K562 (cell line): ENCODE measurements around the gene SLC22A9. TPM values are rescaled to one million over a fixed set of nuclear protein-coding genes. Genes with fewer than 3 reads are reported as not detected.

Experiments
- ATAC-seq: fragments of 200-7000 bp; cut with Tn5 transposase; 3 replicates; pipeline ENCODE4 v1.9.1; 2020; ENCODE audit warnings: moderate library complexity
- BruUV-seq: library from RNA; stranded (reverse); fragments of 400-500 nt; replicated peaks from 2 replicates; lab custom pipeline; 2021; lab: Mats Ljungman, UMichigan
- CTCF ChIA-PET: fragments of 300-600 bp; formaldehyde crosslinking; extraction: SDS; loops from one replicate; lab custom pipeline; 2021; ENCODE audit warnings: low intra/inter-chr PET ratio; lab: Yijun Ruan, JAX
- POLR2A ChIA-PET: fragments of 300-600, 350-650 bp; sonication (Branson Sonifier 250); formaldehyde crosslinking; extraction: SDS; loops from one replicate; lab custom pipeline; 2021; ENCODE audit warnings: antibody characterized with exemption, inconsistent platforms; lab: Yijun Ruan, JAX
- DNase-seq, 4 experiments: peaks; one replicate each; pipeline versions ENCODE4 v3.0.0 to v3.0.0-alpha.2; 2011 to 2018; ENCODE audit warnings: low spot score in 3 of 4, mixed read lengths in 3 of 4; ENCODE audit errors: extremely low read depth in 1 of 4
- FAIRE-seq: peaks from 2 replicates; lab custom pipeline; 2011; peaks lifted over from hg19 to GRCh38; lab: Jason Lieb, UNC
- H2AFZ ChIP-seq: 2 replicates; pipeline ENCODE4 v1.6.0; 2011; ENCODE audit warnings: low read depth, low read length, control low read depth, inconsistent platforms
- H3K27ac ChIP-seq: fragments of 200-600 bp; 3 replicates; pipeline ENCODE4 v1.8.0; 2011; ENCODE audit warnings: low read depth, mild to moderate bottlenecking, control low read depth, inconsistent platforms, low read length, moderate library complexity, mixed read lengths; ENCODE audit errors: extremely low read depth
- H3K27me3 ChIP-seq, 2 experiments: fragments of 300-600 bp in 1 of 2; 2 replicates in 1 of 2; 3 replicates in 1 of 2; pipeline versions ENCODE4 v1.6.0 to v1.8.0; 2011; ENCODE audit warnings: inconsistent platforms in 2 of 2, low read length in 2 of 2, mild to moderate bottlenecking in 1 of 2, mixed read lengths in 1 of 2, moderate library complexity in 1 of 2; ENCODE audit not compliant: control insufficient read depth in 2 of 2, insufficient read depth in 2 of 2
- H3K36me3 ChIP-seq: fragments of 300-600 bp; 3 replicates; pipeline ENCODE4 v1.8.0; 2011; ENCODE audit warnings: mild to moderate bottlenecking, low read length, inconsistent platforms; ENCODE audit not compliant: control insufficient read depth, insufficient read depth
- H3K4me1 ChIP-seq, 2 experiments: fragments of 200-600 bp in 1 of 2; replicated peaks in 1 of 2; 2 replicates in 1 of 2; 3 replicates in 1 of 2; pipeline versions ENCODE4 v1.5.1 to v1.8.0; 2011; ENCODE audit warnings: inconsistent platforms in 2 of 2, low read length in 2 of 2, mild to moderate bottlenecking in 1 of 2, mixed read lengths in 1 of 2, moderate library complexity in 1 of 2; ENCODE audit not compliant: control insufficient read depth in 2 of 2, insufficient read depth in 2 of 2
- H3K4me2 ChIP-seq: 2 replicates; pipeline ENCODE4 v1.6.1; 2011; ENCODE audit warnings: low read length, control low read depth, inconsistent platforms, mixed read lengths; ENCODE audit not compliant: insufficient read depth
- H3K4me3 ChIP-seq: fragments of 200-600 bp; sonication (generic), shearing (Covaris generic); 2 replicates; pipeline ENCODE4 v1.5.1; 2016; ENCODE audit warnings: control low read depth, inconsistent platforms
- H3K79me2 ChIP-seq: fragments of 200-600 bp; 3 replicates; pipeline ENCODE4 v1.8.0; 2011; ENCODE audit warnings: low read length, inconsistent platforms; ENCODE audit not compliant: control insufficient read depth, insufficient read depth
- H3K9ac ChIP-seq, 2 experiments: 2 replicates each; pipeline versions ENCODE4 v1.6.0 to v1.6.1; 2011; ENCODE audit warnings: low read depth in 2 of 2, low read length in 2 of 2, control low read depth in 1 of 2, inconsistent platforms in 1 of 2, mild to moderate bottlenecking in 1 of 2, mixed read lengths in 1 of 2; ENCODE audit not compliant: insufficient read depth in 1 of 2
- H3K9me1 ChIP-seq: one replicate; pipeline ENCODE4 v1.6.0; 2011; ENCODE audit warnings: inconsistent platforms, mild to moderate bottlenecking, low read length, moderate library complexity; ENCODE audit not compliant: control insufficient read depth, insufficient read depth
- H3K9me3 ChIP-seq: replicated peaks from 2 replicates; pipeline ENCODE4 v1.5.1; 2011; ENCODE audit warnings: low read depth, low read length, inconsistent platforms; ENCODE audit not compliant: control insufficient read depth, insufficient read depth
- H4K20me1 ChIP-seq: replicated peaks from 2 replicates; pipeline ENCODE4 v1.6.1; 2011; ENCODE audit warnings: low read length, inconsistent platforms, mixed read lengths; ENCODE audit not compliant: control insufficient read depth, insufficient read depth
- ARNT ChIP-seq, 2 experiments: fragments of 450-650 bp; IDR thresholded peaks; 2 replicates each; pipeline ENCODE4 v1.6.1; 2016; ENCODE audit warnings: mild to moderate bottlenecking in 1 of 2
- CBFB ChIP-seq: sonication (generic); formaldehyde crosslinking; IDR thresholded peaks from 2 replicates; pipeline ENCODE4 v1.4.0; 2020; ENCODE audit warnings: mild to moderate bottlenecking, missing genetic modification reagents
- EWSR1 ChIP-seq: fragments of 450-650 bp; IDR thresholded peaks from 2 replicates; pipeline ENCODE4 v1.6.1; 2018; ENCODE audit warnings: borderline replicate concordance, mild to moderate bottlenecking, low read depth, moderate library complexity; ENCODE audit not compliant: partially characterized antibody
- NCOA4 ChIP-seq: fragments of 450-650 bp; IDR thresholded peaks from 2 replicates; pipeline ENCODE4 v1.6.1; 2018; ENCODE audit warnings: mild to moderate bottlenecking; ENCODE audit not compliant: partially characterized antibody
- SIX5 ChIP-seq, 2 experiments: IDR thresholded peaks; 2 replicates each; pipeline ENCODE4 v1.6.1; 2011; ENCODE audit warnings: low read length in 2 of 2, borderline replicate concordance in 1 of 2, low read depth in 1 of 2, mild to moderate bottlenecking in 1 of 2, moderate library complexity in 1 of 2; ENCODE audit not compliant: insufficient read depth in 1 of 2
- SMARCB1 ChIP-seq: IDR thresholded peaks from 2 replicates; pipeline ENCODE4 v1.6.1; 2011; ENCODE audit warnings: improper control_type of control experiment, low read depth; ENCODE audit not compliant: insufficient read length
- SUPT5H ChIP-seq: fragments of 450-650 bp; IDR thresholded peaks from 2 replicates; pipeline ENCODE4 v1.6.1; 2016
- ZBTB17 ChIP-seq: fragments of 450-650 bp; formaldehyde crosslinking; IDR thresholded peaks from 2 replicates; pipeline ENCODE4 v1.4.0; 2020; ENCODE audit warnings: mild to moderate bottlenecking
- ZC3H11A ChIP-seq: IDR thresholded peaks from 2 replicates; pipeline ENCODE4 v1.6.1; 2012; ENCODE audit warnings: low read depth, low read length, improper control_type of control experiment
- ZFP30 ChIP-seq: fragments of 250-450 bp; sonication (Bioruptor Pico); IDR thresholded peaks from 2 replicates; pipeline ENCODE4 v1.8.0; 2022; ENCODE audit warnings: moderate library complexity, mild to moderate bottlenecking, inconsistent platforms, borderline replicate concordance
- ZNF24 ChIP-seq: fragments of 450-650 bp; IDR thresholded peaks from 2 replicates; pipeline ENCODE4 v1.6.1; 2016
- ZNF41 ChIP-seq: fragments of 250-450 bp; sonication (Bioruptor Pico); conservative IDR thresholded peaks from 2 replicates; pipeline ENCODE4 v1.4.0; 2020; ENCODE audit warnings: mild to moderate bottlenecking
- ZNF444 ChIP-seq: fragments of 250-450 bp; sonication (Bioruptor Pico); IDR thresholded peaks from 2 replicates; pipeline ENCODE4 v1.4.0; 2020; ENCODE audit warnings: mild to moderate bottlenecking, moderate library complexity
- ZNF586 ChIP-seq: fragments of 450-650 bp; formaldehyde crosslinking; conservative IDR thresholded peaks from 2 replicates; pipeline ENCODE4 v1.4.0; 2020; ENCODE audit warnings: mild to moderate bottlenecking, moderate library complexity
- ZSCAN29 ChIP-seq: fragments of 450-650 bp; IDR thresholded peaks from 2 replicates; pipeline ENCODE4 v1.6.1; 2017
- ZZZ3 ChIP-seq: fragments of 450-650 bp; IDR thresholded peaks from 2 replicates; pipeline ENCODE4 v1.6.1; 2016; ENCODE audit warnings: antibody characterized with exemption, mild to moderate bottlenecking, moderate library complexity
- WGBS: fragments of 100-300 bp; shearing (Covaris generic); methylation state at CpG from one replicate; pipeline ENCODE4 v1.1.6; 2016; ENCODE audit warnings: low coverage, mixed read lengths; ENCODE audit not compliant: insufficient coverage; ENCODE audit errors: missing lambda C conversion rate; 5-methylcytosine and 5-hydroxymethylcytosine counted together
- in situ Hi-C: fragments of 300-500 bp; cut with MboI; formaldehyde crosslinking; loops from 4 replicates; pipeline ENCODE4 v1.15.0; 2018; ENCODE audit warnings: inconsistent platforms, mixed read lengths
- intact Hi-C: fragments of 100-400 bp; cut with micrococcal nuclease; formaldehyde crosslinking; loops from 2 replicates; pipeline ENCODE4 v1.14.2; 2022
- polyA plus RNA-seq, 8 experiments: library from polyadenylated mRNA; depleted of rRNA in 4 of 8; stranded (reverse) in 5 of 8; unstranded in 3 of 8; fragments of >200 nt; fragmentation: Nextera tagmentation in 2 of 8; fragmentation: Illumina TruSeq in 1 of 8; extraction: Ambion mirVana in 2 of 8; extraction: Trizol in 1 of 8; gene quantifications; 2 replicates each; pipeline versions ENCODE4 v1.2.1 to v1.2.3, GENCODE V29; 2011 to 2014; ENCODE audit warnings: inconsistent platforms in 1 of 8, missing spikeins in 1 of 8
- total RNA-seq, 7 experiments: library from RNA; depleted of rRNA in 6 of 7; stranded (reverse); fragments of >200 nt in 6 of 7; fragmentation: Illumina TruSeq in 2 of 7; extraction: Trizol in 2 of 7; gene quantifications; 2 replicates each; pipeline versions ENCODE4 v1.2.1 to v1.2.3, GENCODE V29; 2011 to 2021; ENCODE audit warnings: low replicate concordance in 1 of 7
- TF ChIP-seq, protein P1 (sequence below), 2 experiments: fragments of 450-650 bp in 1 of 2; sonication (generic) in 1 of 2; formaldehyde crosslinking in 1 of 2; IDR thresholded peaks; 2 replicates each; pipeline versions ENCODE4 v1.7.1 to v1.9.0; 2016 to 2022; ENCODE audit warnings: inconsistent platforms in 1 of 2, mild to moderate bottlenecking in 1 of 2, missing genetic modification reagents in 1 of 2

Gene SLC22A9
- total and polyA plus RNA-seq, 9 of the 15 experiments (the other 6 are each of a cell fraction or from before 2014, with no cell fraction given) = not detected

DNA sequence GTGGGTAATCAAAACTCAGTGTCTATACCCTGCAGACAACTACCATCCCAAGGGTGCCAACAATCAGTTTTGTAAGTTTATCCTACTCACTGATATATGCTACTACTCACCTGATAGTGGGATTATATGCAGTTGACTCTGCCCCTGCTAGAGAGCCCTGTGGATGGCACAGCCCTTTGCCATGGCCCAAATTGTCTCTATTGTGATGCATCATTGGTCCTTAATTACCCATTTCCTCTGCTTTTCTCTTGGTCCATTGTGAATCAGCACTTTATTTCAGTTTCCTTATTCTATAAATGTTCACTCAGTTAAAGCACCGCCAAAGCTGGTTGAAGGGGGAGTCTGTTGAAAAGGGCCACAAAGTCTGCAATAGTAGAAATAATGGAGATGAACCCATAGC is 79.1 kb downstream of the SLC22A9 start:
- H3K4me1 ChIP-seq = no peaks in the 10 kb centered on the region
- H3K79me2 ChIP-seq = no peaks in the 10 kb centered on the region
- in situ Hi-C loops = no loop called here
- H3K27me3 ChIP-seq = peaks cover 3 to 5% of the 10 kb centered on the region in 2 experiments; a peak in 3 of 5 replicates
- no peak overlapping the region for H3K4me2 ChIP-seq
- no peak overlapping the region for H3K4me3 ChIP-seq
- no peaks in the 10 kb centered on the region for H3K9me3 ChIP-seq
- no peak for ATAC-seq
- no TSS peak for BruUV-seq
- no peak for FAIRE-seq
- H3K36me3 ChIP-seq = no peaks in the 10 kb centered on the region
- no peaks in the 10 kb centered on the region for H4K20me1 ChIP-seq
- 10% methylated on average over 1 of the region's 1 CpG for WGBS
- no peak overlapping the region for H3K9ac ChIP-seq
- H3K9me1 ChIP-seq = no peaks in the 10 kb centered on the region
- no peak for DNase-seq
- intact Hi-C loops = no loop called here
- ChIA-PET CTCF (no interaction called here), POLR2A (no interaction called here)
- H2AFZ ChIP-seq = no peak overlapping the region
- H3K27ac ChIP-seq = no peak overlapping the region
- TF ChIP-seq ZC3H11A = no peak
- no peak for TF ChIP-seq CBFB
- no peak for TF ChIP-seq SMARCB1
- no peak for TF ChIP-seq NCOA4
- TF ChIP-seq SIX5 (IDR thresholded peaks at IDR 0.05; ENCODE audit: borderline replicate concordance in 1 of 2, insufficient read depth in 1 of 2, low read depth in 1 of 2, low read length in 2 of 2) = no peak
- TF ChIP-seq ZBTB17 = no peak
- TF ChIP-seq EWSR1 = no peak
- TF ChIP-seq ZNF41 = no peak
- TF ChIP-seq ARNT (IDR thresholded peaks at IDR 0.05) = no peak
- no peak for TF ChIP-seq ZZZ3
- TF ChIP-seq, protein P1, sequence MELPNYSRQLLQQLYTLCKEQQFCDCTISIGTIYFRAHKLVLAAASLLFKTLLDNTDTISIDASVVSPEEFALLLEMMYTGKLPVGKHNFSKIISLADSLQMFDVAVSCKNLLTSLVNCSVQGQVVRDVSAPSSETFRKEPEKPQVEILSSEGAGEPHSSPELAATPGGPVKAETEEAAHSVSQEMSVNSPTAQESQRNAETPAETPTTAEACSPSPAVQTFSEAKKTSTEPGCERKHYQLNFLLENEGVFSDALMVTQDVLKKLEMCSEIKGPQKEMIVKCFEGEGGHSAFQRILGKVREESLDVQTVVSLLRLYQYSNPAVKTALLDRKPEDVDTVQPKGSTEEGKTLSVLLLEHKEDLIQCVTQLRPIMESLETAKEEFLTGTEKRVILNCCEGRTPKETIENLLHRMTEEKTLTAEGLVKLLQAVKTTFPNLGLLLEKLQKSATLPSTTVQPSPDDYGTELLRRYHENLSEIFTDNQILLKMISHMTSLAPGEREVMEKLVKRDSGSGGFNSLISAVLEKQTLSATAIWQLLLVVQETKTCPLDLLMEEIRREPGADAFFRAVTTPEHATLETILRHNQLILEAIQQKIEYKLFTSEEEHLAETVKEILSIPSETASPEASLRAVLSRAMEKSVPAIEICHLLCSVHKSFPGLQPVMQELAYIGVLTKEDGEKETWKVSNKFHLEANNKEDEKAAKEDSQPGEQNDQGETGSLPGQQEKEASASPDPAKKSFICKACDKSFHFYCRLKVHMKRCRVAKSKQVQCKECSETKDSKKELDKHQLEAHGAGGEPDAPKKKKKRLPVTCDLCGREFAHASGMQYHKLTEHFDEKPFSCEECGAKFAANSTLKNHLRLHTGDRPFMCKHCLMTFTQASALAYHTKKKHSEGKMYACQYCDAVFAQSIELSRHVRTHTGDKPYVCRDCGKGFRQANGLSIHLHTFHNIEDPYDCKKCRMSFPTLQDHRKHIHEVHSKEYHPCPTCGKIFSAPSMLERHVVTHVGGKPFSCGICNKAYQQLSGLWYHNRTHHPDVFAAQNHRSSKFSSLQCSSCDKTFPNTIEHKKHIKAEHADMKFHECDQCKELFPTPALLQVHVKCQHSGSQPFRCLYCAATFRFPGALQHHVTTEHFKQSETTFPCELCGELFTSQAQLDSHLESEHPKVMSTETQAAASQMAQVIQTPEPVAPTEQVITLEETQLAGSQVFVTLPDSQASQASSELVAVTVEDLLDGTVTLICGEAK (IDR thresholded peaks at IDR 0.05) = no peak
- TF ChIP-seq, protein P1 (CRISPR knock-in tag; IDR thresholded peaks at IDR 0.05) = no peak
- TF ChIP-seq ZSCAN29 = no peak
- no peak for TF ChIP-seq ZNF444
- no peak for TF ChIP-seq SUPT5H
- TF ChIP-seq ZNF24 = no peak
- TF ChIP-seq ZNF586 (CRISPR knock-in tag) = no peak
- no peak for TF ChIP-seq ZFP30 (CRISPR knock-in tag)
